Uterus (tissue), 2 donors: ENCODE data around the gene SLC25A12.

Experiments
- POLR2A ChIP-seq, 2 donors: fragments of 450-650 bp; IDR thresholded peaks; one replicate each; pipeline ENCODE4 v1.6.1; 2016; ENCODE audit warnings: antibody characterized with exemption in 2 of 2, mild to moderate bottlenecking in 1 of 2, moderate library complexity in 1 of 2
- TF ChIP-seq, protein P1 (sequence below), 4 experiments: fragments of 200-600 bp in 2 of 4; fragments of 450-650 bp in 2 of 4; sonication (generic) in 2 of 4; IDR thresholded peaks; one replicate each; pipeline ENCODE4 v1.5.1; 2016 to 2019; ENCODE audit warnings: antibody characterized with exemption in 4 of 4, mild to moderate bottlenecking in 2 of 4, moderate library complexity in 1 of 4

DNA sequence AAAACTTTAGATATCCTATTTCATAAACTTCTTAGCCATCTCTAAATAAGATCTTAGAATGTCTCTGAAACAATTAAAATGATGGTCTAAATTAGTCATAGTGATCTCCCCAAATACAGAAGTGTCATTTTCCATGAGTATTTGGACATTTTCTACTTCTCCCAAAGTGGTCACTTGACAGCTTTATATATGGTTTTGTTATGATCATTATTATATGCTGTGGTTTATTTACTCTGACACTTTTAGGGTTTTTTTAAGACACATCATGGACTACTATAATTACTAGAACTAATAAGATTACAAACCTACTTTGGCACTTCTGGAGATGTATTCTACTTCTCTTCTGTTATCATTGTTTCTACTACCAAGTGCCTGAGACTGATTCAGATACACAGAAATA lies 47.1 kb downstream of the SLC25A12 start:
- TF ChIP-seq POLR2A (IDR thresholded peaks at IDR 0.05): no peak
- TF ChIP-seq, protein P1, sequence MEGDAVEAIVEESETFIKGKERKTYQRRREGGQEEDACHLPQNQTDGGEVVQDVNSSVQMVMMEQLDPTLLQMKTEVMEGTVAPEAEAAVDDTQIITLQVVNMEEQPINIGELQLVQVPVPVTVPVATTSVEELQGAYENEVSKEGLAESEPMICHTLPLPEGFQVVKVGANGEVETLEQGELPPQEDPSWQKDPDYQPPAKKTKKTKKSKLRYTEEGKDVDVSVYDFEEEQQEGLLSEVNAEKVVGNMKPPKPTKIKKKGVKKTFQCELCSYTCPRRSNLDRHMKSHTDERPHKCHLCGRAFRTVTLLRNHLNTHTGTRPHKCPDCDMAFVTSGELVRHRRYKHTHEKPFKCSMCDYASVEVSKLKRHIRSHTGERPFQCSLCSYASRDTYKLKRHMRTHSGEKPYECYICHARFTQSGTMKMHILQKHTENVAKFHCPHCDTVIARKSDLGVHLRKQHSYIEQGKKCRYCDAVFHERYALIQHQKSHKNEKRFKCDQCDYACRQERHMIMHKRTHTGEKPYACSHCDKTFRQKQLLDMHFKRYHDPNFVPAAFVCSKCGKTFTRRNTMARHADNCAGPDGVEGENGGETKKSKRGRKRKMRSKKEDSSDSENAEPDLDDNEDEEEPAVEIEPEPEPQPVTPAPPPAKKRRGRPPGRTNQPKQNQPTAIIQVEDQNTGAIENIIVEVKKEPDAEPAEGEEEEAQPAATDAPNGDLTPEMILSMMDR (IDR thresholded peaks at IDR 0.05): no peak
